A549 (cell line): ENCODE measurements around the gene CAV2. TPM values are rescaled to one million over a fixed set of nuclear protein-coding genes. Genes with fewer than 3 reads are reported as not detected.

ENCODE experiments used
- ATAC-seq, 2 experiments: fragments of 200-7000 bp in 1 of 2; fragments of >200 bp in 1 of 2; cut with Nextera tagmentation in 1 of 2; cut with Tn5 transposase in 1 of 2; 3 replicates each; pipeline versions ENCODE4 v1.8.0 to v1.9.1; 2018 to 2020; ENCODE audit warnings: mild to moderate bottlenecking in 1 of 2, moderate library complexity in 1 of 2
- CTCF ChIA-PET: fragments of 300-600 bp; sonication (Branson Sonifier 250); formaldehyde crosslinking; extraction: SDS; loops from one replicate; lab custom pipeline; 2021; ENCODE audit warnings: antibody characterized with exemption, inconsistent platforms; lab: Yijun Ruan, JAX
- POLR2A ChIA-PET: fragments of 350-600 bp; formaldehyde crosslinking; extraction: SDS; loops from one replicate; lab custom pipeline; 2021; ENCODE audit warnings: antibody characterized with exemption, inconsistent platforms; lab: Yijun Ruan, JAX
- DNase-seq, 2 experiments: peaks; one replicate each; pipeline versions ENCODE4 v3.0.0 to v3.0.0-alpha.2; 2011 to 2016; ENCODE audit warnings: low read depth in 1 of 2, low spot score in 1 of 2
- FAIRE-seq: peaks from 2 replicates; lab custom pipeline; 2011; peaks lifted over from hg19 to GRCh38; lab: Jason Lieb, UNC
- H3K27ac ChIP-seq, 2 experiments: fragments of >200 bp; sonication (Bioruptor Twin); formaldehyde crosslinking; 3 replicates each; pipeline ENCODE4 v1.5.1; 2016 to 2017
- H3K4me1 ChIP-seq: fragments of >200 bp; sonication (Bioruptor Twin); formaldehyde crosslinking; 3 replicates; pipeline ENCODE4 v1.6.1; 2016
- H3K4me2 ChIP-seq: fragments of >200 bp; sonication (Bioruptor Twin); formaldehyde crosslinking; 3 replicates; pipeline ENCODE4 v1.6.1; 2016
- H3K4me3 ChIP-seq: fragments of >200 bp; sonication (Bioruptor Twin); formaldehyde crosslinking; 3 replicates; pipeline ENCODE4 v1.5.1; 2016
- H3K9me3 ChIP-seq: fragments of >200 bp; sonication (Bioruptor Twin); formaldehyde crosslinking; 3 replicates; pipeline ENCODE4 v1.6.1; 2016
- BCL3 ChIP-seq: fragments of >200 bp; sonication (Bioruptor Twin); formaldehyde crosslinking; IDR thresholded peaks from 3 replicates; pipeline ENCODE4 v1.6.1; 2016
- BHLHE40 ChIP-seq: IDR thresholded peaks from 2 replicates; pipeline ENCODE4 v1.6.1; 2012; ENCODE audit warnings: low read depth, low read length, inconsistent platforms
- CBX2 ChIP-seq: fragments of 200-600 bp; sonication (generic); IDR thresholded peaks from 2 replicates; pipeline ENCODE4 v1.6.1; 2016; ENCODE audit warnings: low read depth, mild to moderate bottlenecking, borderline replicate concordance
- CTCF ChIP-seq: fragments of >200 bp; sonication (Bioruptor Twin); formaldehyde crosslinking; IDR thresholded peaks from 3 replicates; pipeline ENCODE4 v1.5.1; 2016
- E2F6 ChIP-seq: IDR thresholded peaks from 2 replicates; pipeline ENCODE4 v1.6.1; 2012; ENCODE audit warnings: low read depth, borderline replicate concordance
- EHF ChIP-seq: fragments of 250-450 bp; sonication (Bioruptor Pico); IDR thresholded peaks from 2 replicates; pipeline ENCODE4 v1.5.0; 2020; ENCODE audit warnings: mild to moderate bottlenecking
- EHMT2 ChIP-seq: fragments of 200-600 bp; sonication (generic); IDR thresholded peaks from 2 replicates; pipeline ENCODE4 v1.6.1; 2016; ENCODE audit warnings: antibody characterized with exemption, low read depth, mild to moderate bottlenecking, moderate library complexity
- ELK1 ChIP-seq: fragments of 150-350 bp; IDR thresholded peaks from 2 replicates; pipeline ENCODE4 v1.6.1; 2014; ENCODE audit warnings: low read depth, mild to moderate bottlenecking, low read length
- EP300 ChIP-seq, 2 experiments: fragments of >200 bp; sonication (Bioruptor Twin); formaldehyde crosslinking; IDR thresholded peaks; 2 replicates in 1 of 2; 3 replicates in 1 of 2; pipeline ENCODE4 v1.6.1; 2016 to 2017
- ESRRA ChIP-seq: fragments of 150-350 bp; IDR thresholded peaks from 2 replicates; pipeline ENCODE4 v1.6.1; 2014; ENCODE audit warnings: mild to moderate bottlenecking, low read length, borderline replicate concordance
- FOSB ChIP-seq: fragments of 250-450 bp; sonication (Bioruptor Pico); IDR thresholded peaks from 2 replicates; pipeline ENCODE4 v1.5.0; 2020; ENCODE audit warnings: mild to moderate bottlenecking, moderate library complexity
- FOSL2 ChIP-seq, 2 experiments: fragments of 450-650 bp in 1 of 2; fragments of >200 bp in 1 of 2; sonication (Bioruptor Twin) in 1 of 2; formaldehyde crosslinking; IDR thresholded peaks; 2 replicates each; pipeline versions ENCODE4 v1.5.0 to v1.6.1; 2016 to 2020; ENCODE audit warnings: mild to moderate bottlenecking in 1 of 2, moderate library complexity in 1 of 2
- HES2 ChIP-seq: fragments of >200 bp; sonication (Bioruptor Twin); formaldehyde crosslinking; IDR thresholded peaks from 2 replicates; pipeline ENCODE4 v1.6.1; 2016
- HMGXB4 ChIP-seq: fragments of 250-450 bp; sonication (Bioruptor Pico); IDR thresholded peaks from 2 replicates; pipeline ENCODE4 v1.5.0; 2021; ENCODE audit warnings: mild to moderate bottlenecking, moderate library complexity, borderline replicate concordance
- HOXB13 ChIP-seq: fragments of 250-450 bp; sonication (Bioruptor Pico); IDR thresholded peaks from 2 replicates; pipeline ENCODE4 v1.5.0; 2020; ENCODE audit warnings: low read depth, mild to moderate bottlenecking, moderate library complexity
- HOXB5 ChIP-seq: fragments of 250-450 bp; sonication (Bioruptor Pico); IDR thresholded peaks from 2 replicates; pipeline ENCODE4 v1.5.0; 2020; ENCODE audit warnings: mild to moderate bottlenecking, moderate library complexity
- MAX ChIP-seq: IDR thresholded peaks from 2 replicates; pipeline ENCODE4 v1.6.1; 2012
- NFE2L2 ChIP-seq: fragments of 150-350 bp; conservative IDR thresholded peaks from 2 replicates; pipeline ENCODE4 v1.6.1; 2014; ENCODE audit warnings: low read length
- NPAS2 ChIP-seq: fragments of 250-450 bp; sonication (Bioruptor Pico); IDR thresholded peaks from 2 replicates; pipeline ENCODE4 v1.8.0; 2022; ENCODE audit warnings: mild to moderate bottlenecking, moderate library complexity, borderline replicate concordance
- PHF8 ChIP-seq: fragments of 200-600 bp; sonication (generic); IDR thresholded peaks from 2 replicates; pipeline ENCODE4 v1.6.1; 2016; ENCODE audit warnings: low read depth, mild to moderate bottlenecking, antibody characterized with exemption, moderate library complexity, borderline replicate concordance
- POLR2A ChIP-seq: IDR thresholded peaks from 2 replicates; pipeline ENCODE4 v1.6.1; 2012; ENCODE audit warnings: mild to moderate bottlenecking, low read length
- RAD21 ChIP-seq, 2 experiments: fragments of >200 bp in 1 of 2; sonication (Bioruptor Twin) in 1 of 2; formaldehyde crosslinking in 1 of 2; IDR thresholded peaks in 1 of 2; conservative IDR thresholded peaks in 1 of 2; 2 replicates in 1 of 2; 3 replicates in 1 of 2; pipeline ENCODE4 v1.6.1; 2012 to 2018; ENCODE audit warnings: inconsistent platforms in 1 of 2
- RARB ChIP-seq: fragments of 250-450 bp; sonication (Bioruptor Pico); IDR thresholded peaks from 2 replicates; pipeline ENCODE4 v1.8.0; 2021; ENCODE audit warnings: mild to moderate bottlenecking, moderate library complexity
- RNF2 ChIP-seq: fragments of 200-600 bp; sonication (generic); IDR thresholded peaks from 2 replicates; pipeline ENCODE4 v1.6.1; 2016; ENCODE audit warnings: low read depth, mild to moderate bottlenecking, antibody characterized with exemption, moderate library complexity, borderline replicate concordance
- SMC3 ChIP-seq: fragments of >200 bp; sonication (Bioruptor Twin); formaldehyde crosslinking; IDR thresholded peaks from 3 replicates; pipeline ENCODE4 v1.6.1; 2018; ENCODE audit warnings: inconsistent platforms
- USF2 ChIP-seq: fragments of 450-650 bp; IDR thresholded peaks from 2 replicates; pipeline ENCODE4 v1.6.1; 2014; ENCODE audit warnings: antibody characterized with exemption
- ZC3H11A ChIP-seq: fragments of 450-650 bp; IDR thresholded peaks from 2 replicates; pipeline ENCODE4 v1.6.1; 2014; ENCODE audit warnings: antibody characterized with exemption, mild to moderate bottlenecking
- ZSCAN20 ChIP-seq: fragments of 250-450 bp; sonication (Bioruptor Pico); IDR thresholded peaks from 2 replicates; pipeline ENCODE4 v1.8.0; 2022; ENCODE audit warnings: mild to moderate bottlenecking, moderate library complexity
- WGBS: methylation state at CpG from one replicate; pipeline ENCODE4 v1.1.6; 2017; ENCODE audit errors: missing lambda C conversion rate; 5-methylcytosine and 5-hydroxymethylcytosine counted together
- polyA minus RNA-seq: library from RNA; depleted of rRNA, polyadenylated mRNA; stranded (reverse); fragments of >200 nt; gene quantifications from 2 replicates; pipeline ENCODE4 v1.2.3, GENCODE V29; 2011; rRNA and poly(A)+ RNA removed
- polyA plus RNA-seq, 4 experiments: library from polyadenylated mRNA; depleted of rRNA in 3 of 4; stranded (reverse); fragments of >200 nt; fragmentation: RNase III in 1 of 4; extraction: RNeasy Plus Mini Kit Qiagen cat#74134 plus additional on column Dnase treatment in 1 of 4; gene quantifications; 2 replicates in 3 of 4; 3 replicates in 1 of 4; pipeline ENCODE4 v1.2.3, GENCODE V29; 2011 to 2017

The CAV2 gene
- 257 and 296 TPM in 2 replicates for polyA plus RNA-seq (2011; rRNA removed)
- polyA plus RNA-seq (2012; cell fraction: cytosol; rRNA removed), result 161 and 178 TPM in 2 replicates
- 64.3 and 90.5 TPM in 2 replicates for polyA plus RNA-seq (2012; cell fraction: nucleus; rRNA removed)
- 142 to 159 TPM (median 156 TPM) in 3 replicates for polyA plus RNA-seq (2017; fragmentation: RNase III; extraction: RNeasy Plus Mini Kit Qiagen cat#74134 plus additional on column Dnase treatment)
- polyA minus RNA-seq, result 179 and 187 TPM in 2 replicates

GRCh38 chr7:116499168-116500077 lies at the start of gene CAV2:
Gene CAV2 (plus strand): TSS chr7:116499738. CDS start chr7:116499782, 44 bp downstream.
- peak; percentile 82 to 84 for ATAC-seq
- H3K27ac ChIP-seq, result peak within 1 kb of the TSS; percentile 88 to 94
- ChIA-PET POLR2A (interaction anchor here (0.6 to 4.2 kb wide), 13 partner anchors 10 to 240 kb away, joined by 3 to 50 read pairs (median 4); partner anchors contain the start of gene CAV1), CTCF (interaction anchor here (0.6 to 9.8 kb wide), 8 partner anchors 24 to 242 kb away, joined by 3 to 54 read pairs (median 6); partner anchors contain the start of gene CAV1)
- peaks cover 55% of the 10 kb centered on the region for H3K4me1 ChIP-seq
- H3K4me3 ChIP-seq, result peak within 1 kb of the TSS; percentile 71
- FAIRE-seq, result no peak
- peaks cover 6% of the 10 kb centered on the region; the same call in 2 of the 3 replicates for H3K9me3 ChIP-seq
- peak within 1 kb of the TSS; percentile 74 for H3K4me2 ChIP-seq
- peak; percentile 61 to 82 for DNase-seq
- WGBS, result 5% methylated on average over 12 of the region's 86 CpGs
- TF ChIP-seq USF2 (no peak), EP300 (IDR thresholded peaks at IDR 0.05) (no peak), HOXB5 (CRISPR knock-in tag) (0 out of 2 replicates have a peak, but pooled peaks have one; percentile 65), SMC3 (peak; percentile 36), ZC3H11A (no peak), FOSB (no peak), CBX2 (no peak), E2F6 (peak; percentile 95), RNF2 (no peak), POLR2A (peak; percentile 57), RAD21 (conservative IDR thresholded peaks at IDR 0.05 in 1 of 2, IDR thresholded peaks at IDR 0.05 in 1 of 2) (peak in 1 of 2 experiments; percentile 20; a peak in 4 of 5 replicates), HOXB13 (CRISPR knock-in tag) (peak; percentile 81; the same call in 1 of the 2 replicates), PHF8 (peak; percentile 52; the same call in 1 of the 2 replicates), HES2 (no peak), EHF (CRISPR knock-in tag) (no peak), FOSL2 (IDR thresholded peaks at IDR 0.05) (no peak), FOSL2 (CRISPR knock-in tag; IDR thresholded peaks at IDR 0.05) (no peak), EHMT2 (no peak), NPAS2 (CRISPR knock-in tag) (no peak), NFE2L2 (no peak), ELK1 (no peak), ZSCAN20 (CRISPR knock-in tag) (no peak), ESRRA (no peak), BCL3 (no peak), HMGXB4 (CRISPR knock-in tag) (no peak), MAX (peak; percentile 95), BHLHE40 (no peak), RARB (CRISPR knock-in tag) (no peak), CTCF (no peak)
